Right renal pelvis (tissue), 4 donors: ENCODE measurements around the gene GPR89B. TPM values are rescaled to one million over a fixed set of nuclear protein-coding genes. Genes with fewer than 3 reads are reported as not detected.
A peak's percentile ranks its signal among the peaks of the same experiment; 100 is the strongest.
"Not testable (repeated sequence)": the region's sequence is repeated elsewhere in the genome, so short reads cannot be mapped to it uniquely, and the experiment has no call there.

Source experiments
- DNase-seq, 4 donors: peaks; one replicate each; pipeline ENCODE4 v3.0.0-alpha.2; 2013; ENCODE audit warnings: low read depth in 4 of 4, low spot score in 3 of 4, missing footprints in 1 of 4
- polyA plus RNA-seq, 4 donors: library from polyadenylated mRNA; unstranded; fragments of 120-200 nt; gene quantifications; one replicate each; pipeline ENCODE4 v1.2.1, GENCODE V29; 2013; ENCODE audit not compliant: insufficient read length in 4 of 4

The GPR89B gene
- polyA plus RNA-seq, 4 donors, result 47.5 to 54.9 (median 52.4) TPM

DNA sequence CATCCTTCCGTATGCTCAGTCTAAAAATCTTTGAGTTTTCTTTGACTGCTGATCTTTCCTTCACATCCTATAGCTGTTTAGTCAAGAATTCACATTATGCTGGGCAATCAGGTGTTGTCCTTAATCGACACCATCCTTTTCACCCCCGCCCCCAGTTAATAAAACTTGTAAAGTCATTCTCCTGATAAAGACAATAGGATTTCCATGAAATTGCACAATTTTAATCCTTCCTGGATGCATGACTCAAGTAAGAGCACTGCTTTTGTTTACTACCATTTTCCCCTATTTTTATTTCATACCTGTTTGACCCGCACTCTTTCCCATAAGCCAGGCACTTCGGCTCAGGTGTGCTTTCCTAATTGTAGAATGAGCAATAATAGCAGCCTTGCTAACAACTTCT lies 96.7 kb downstream of the GPR89B start:
- not testable (repeated sequence) for DNase-seq

DNA sequence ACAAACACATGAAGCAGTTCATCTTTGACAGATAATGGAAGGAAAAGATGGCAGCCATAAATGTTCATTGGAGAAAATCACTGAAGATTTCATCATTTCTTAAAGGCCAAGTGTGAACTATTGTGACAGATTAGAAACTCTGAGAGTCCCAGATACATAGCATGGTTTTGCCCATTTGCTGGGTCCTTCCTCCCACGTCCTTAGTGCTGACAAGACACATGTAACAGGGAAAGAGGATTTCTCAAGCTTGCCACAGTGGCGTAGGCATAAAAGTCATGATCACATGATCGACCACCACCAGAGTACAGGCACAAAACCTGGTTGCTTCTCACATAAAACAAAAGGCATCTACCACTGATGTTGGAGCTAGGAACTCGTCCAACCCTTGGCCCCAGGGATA lies 98.8 kb downstream of the GPR89B start:
- DNase-seq, result not testable (repeated sequence)

DNA sequence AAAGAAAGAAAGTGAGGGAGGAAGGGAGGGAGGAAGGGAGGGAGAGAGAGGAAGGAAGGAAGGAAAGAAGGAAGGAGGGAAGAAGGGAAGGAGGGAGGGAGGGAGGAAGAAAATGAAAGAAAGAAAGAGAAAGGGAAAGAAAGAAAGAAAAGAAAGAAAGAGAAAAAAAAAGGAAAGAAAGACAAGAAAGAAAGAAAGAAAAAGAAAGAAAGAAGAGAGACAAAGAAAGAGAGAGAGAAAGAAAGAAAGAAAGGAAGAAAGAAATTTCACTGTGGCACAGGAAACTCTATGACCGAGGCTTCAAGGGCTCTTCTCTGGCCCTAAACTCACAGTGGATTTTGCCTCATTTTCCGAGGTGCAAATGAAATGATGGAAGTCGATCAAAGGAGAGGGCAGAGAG lies 104.0 kb downstream of the GPR89B start:
- DNase-seq, result not testable (repeated sequence)

DNA sequence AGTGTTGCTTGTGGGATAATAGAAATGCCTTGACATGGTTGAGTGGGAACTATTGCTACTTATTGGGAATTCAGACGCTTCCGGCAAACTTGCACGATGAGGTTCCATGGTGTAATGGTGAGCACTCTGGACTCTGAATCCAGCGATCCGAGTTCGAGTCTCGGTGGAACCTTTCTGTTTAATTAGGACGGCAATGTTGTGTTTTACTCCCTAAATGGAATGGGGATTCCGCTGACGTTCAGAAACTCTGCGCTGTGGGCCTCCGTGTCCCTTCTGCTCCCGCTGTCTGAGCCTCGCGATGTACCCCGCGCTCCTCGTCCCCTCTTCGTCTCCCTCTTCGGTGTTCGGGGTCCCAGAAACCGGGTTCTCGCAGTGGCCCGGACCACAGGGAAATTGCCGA lies 104.5 kb downstream of the GPR89B start:
- not testable (repeated sequence) for DNase-seq

DNA sequence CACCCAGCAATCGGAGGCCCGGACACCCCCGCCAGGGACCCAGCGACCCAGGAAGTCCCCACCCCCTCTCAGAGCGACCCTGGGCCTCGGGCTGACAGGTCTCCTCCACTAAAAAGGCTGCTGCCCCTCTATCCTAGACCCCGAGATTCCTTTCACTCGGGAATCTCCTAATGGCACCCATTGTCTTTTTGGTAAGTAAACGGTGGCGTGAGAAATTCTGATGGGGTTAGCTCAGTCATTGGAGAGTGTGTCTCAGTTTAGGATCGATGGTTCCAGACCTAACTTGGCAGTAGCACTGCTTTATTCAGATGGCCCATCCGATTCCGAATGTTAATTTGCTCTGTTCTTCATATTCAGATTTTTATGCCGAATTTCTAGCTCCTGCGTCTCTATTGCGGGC lies 104.9 kb downstream of the GPR89B start:
- not testable (repeated sequence) for DNase-seq

DNA sequence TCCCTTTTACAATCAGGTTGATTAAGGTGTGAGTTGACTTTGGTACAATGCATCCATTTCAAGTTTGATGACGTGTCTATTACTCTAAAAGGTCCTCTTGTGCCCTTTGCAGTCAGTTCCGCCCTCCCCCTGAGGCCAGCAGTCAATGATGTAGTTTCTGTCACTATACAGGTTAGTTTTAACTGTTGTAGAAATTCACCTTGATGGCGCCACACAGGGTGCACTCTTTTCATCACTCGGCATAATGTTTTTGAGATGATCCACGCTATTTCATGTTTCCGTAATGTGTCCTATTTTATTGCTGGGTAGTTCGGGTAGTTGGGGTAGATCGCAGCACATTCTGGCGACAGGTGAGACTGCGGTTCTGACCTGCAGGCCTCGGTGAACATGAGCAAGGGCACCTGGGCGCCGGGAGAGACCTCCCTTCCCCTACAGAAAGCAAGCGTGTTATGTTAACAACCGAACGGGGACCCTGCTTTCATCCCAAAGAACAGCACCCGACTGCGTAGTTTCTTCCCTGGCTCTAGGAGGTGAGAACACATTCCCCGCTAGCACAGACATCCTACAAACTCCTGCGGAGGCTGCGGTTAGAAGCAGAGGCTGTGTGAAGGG lies 109.7 kb downstream of the GPR89B start:
- not testable (repeated sequence) for DNase-seq

DNA sequence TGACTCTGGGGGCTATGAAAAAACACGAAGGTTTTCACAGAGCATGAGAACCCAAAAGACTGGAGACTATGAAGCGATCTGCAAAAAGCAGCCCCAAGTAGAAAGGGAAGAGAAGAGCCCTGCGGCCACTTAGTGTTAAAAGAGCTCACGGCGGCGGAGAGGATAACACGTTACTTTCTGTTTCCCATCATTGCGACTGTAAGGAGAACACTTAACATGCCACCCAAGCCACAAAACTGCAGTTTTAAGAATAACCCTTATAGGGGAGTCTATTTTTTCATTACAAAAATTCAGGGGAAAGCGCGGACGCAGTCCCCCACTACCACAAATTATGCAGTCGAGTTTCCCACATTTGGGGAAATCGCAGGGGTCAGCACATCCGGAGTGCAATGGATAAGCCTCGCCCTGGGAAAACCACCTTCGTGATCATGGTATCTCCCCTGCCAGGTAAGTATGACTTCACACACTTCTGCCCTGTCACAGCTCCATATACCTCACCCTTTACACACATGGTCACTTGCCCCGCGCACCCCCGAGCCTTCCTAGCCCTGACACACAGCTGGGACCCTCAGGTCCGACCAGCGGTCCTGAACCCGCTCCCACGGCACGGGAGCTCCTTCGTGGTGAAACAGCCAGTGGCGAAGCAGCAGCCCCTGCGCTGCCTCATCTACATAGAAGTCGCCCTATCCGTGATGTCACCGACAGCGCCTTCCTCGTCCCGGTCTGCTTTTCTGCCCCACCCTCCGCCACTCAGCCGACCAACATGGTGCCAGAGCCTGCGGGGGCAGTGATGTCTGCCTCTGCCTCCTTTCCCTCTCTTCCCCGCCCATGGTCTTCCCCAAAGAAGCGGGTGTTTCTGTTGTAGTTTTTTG lies 110.5 kb downstream of the GPR89B start:
- DNase-seq, result peak in 2 of 4 donors; percentile 30 to 64

Other genes starting within 250 kb of the GPR89B start
- gene GJA5, start 167.8 kb upstream of the GPR89B start, polyA plus RNA-seq, result 10 to 100 TPM; 28.7 to 29.3 (median 29.0) TPM
- gene GJA8, start 25.6 kb upstream of the GPR89B start, polyA plus RNA-seq, result under 1 TPM; 0.31 to 0.67 (median 0.51) TPM
- gene NBPF11, start 223.9 kb downstream of the GPR89B start, polyA plus RNA-seq, result 10 to 100 TPM; 25.4 to 31.4 (median 28.9) TPM